HG02642 (cell line): ENCODE data around the gene ARHGAP1.
"Not testable (repeated sequence)": the region's sequence is repeated elsewhere in the genome, so short reads cannot be mapped to it uniquely, and the experiment has no call there.

Experiments used
- ATAC-seq: cut with Tn5 transposase; IDR thresholded peaks from one replicate; pipeline ENCODE4 v1.9.1; 2021; ENCODE audit warnings: mild to moderate bottlenecking; ENCODE audit not compliant: unreplicated experiment, poor library complexity

Gene ARHGAP1

GRCh38 chr11:46675949-46676348 lies 24.5 kb downstream of the ARHGAP1 start:
- no peak for ATAC-seq

DNA sequence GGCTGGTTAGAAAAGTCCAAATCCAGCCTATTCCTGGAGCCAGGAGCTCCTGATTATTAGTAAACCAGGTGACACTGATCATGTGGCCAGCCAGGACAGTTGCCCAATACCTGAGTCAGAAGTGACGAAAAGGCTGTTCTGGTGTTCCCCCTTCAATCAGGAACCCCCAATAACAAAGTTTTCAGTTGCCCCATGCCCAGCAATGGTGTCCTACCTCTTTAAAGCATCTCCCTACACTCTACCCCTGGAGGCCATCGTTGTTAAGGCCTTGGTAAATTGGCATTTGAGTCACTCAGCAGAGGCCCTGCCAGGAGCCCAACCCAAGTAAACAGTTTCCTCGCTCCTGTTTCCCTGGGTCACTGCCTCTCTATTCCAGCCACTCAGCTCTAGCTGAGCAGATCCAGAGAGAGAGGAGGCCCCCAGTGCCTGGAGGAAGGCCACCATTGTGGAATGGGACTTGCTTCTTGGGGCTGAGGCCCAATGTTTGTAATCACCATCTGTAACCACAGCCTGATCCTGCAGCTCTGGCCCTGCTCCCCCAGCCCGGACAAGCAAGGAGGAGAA lies 25.0 kb downstream of the ARHGAP1 start:
- no peak for ATAC-seq

DNA sequence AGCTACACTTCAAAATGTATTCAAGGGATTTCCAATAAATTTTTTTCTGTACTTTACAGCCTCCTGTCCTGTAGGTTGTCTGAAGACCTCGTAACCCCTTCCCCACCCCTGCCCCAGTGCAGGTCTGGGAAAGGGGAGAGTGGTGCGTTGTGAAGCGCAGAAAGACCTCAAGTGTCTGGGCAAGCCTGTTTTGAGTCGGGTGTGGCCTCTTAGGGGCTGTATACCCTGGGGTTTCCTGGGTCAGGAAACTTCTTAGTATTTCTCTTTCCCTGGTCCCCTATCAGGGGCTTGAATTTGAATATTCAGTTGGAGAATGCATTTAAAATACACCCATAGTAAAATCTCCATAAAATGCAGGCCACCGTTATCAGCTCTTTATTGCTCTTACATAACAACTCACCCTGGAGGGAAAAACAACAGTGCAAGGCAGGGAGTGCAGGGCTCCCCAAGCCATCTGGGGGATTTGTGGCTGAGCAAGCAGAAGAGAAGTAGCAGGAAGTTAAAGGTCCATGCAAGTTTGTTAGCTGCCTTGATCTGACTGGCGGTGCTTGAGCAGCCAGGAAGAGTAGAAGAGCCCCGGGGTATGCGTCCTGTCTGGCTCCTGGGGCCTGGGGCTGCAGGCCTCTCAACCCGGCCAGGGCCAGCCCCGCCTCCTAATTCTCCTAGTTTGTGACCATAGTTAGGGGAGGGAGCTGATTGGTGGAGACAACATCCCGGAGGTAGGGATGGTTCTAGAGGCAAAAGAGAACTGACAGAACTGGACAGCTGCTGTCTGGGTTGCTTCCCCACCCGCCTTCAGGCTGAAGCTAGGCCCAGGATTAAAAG lies 25.7 kb downstream of the ARHGAP1 start:
- ATAC-seq: no peak

DNA sequence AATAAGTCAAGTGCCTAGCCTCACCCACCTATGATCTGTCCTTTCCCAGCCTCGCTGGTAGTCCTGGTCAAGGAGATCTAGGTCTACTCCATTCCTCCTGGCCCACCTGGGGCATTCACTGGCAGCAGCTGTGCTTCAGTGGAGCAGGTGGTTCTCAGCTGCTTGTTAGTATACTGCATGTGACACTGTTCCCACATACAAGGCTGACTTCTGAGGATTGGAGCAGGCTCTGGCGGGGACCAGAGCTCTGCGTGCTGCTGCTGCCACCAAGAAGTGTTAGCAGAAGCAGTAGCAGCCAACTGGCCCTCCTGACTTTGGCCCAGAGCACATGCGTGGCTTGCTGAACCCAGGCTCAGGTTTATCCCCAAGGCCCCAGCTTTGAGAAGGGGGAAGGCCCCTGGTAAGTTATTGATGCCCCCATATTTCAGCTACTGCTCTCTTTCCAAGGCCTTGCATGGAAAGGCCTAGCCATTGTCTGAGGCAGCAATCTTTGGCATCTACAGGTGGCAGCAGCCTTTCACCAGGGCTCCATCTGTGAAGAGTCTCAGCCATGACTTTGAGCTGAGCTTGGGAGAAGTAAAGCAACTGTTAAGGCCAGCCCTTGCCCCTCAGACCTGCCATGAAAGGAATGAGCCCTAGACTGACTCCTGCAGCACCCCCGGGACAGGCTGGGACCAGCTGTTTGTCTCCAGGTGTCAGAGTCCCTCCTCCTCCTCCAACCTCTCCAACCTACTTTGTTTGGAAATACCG lies 26.5 kb downstream of the ARHGAP1 start:
- no peak for ATAC-seq

- ATAC-seq: no peak
These were observed 28.0 kb downstream of the ARHGAP1 start for GRCh38 chr11:46672381-46672839.

DNA sequence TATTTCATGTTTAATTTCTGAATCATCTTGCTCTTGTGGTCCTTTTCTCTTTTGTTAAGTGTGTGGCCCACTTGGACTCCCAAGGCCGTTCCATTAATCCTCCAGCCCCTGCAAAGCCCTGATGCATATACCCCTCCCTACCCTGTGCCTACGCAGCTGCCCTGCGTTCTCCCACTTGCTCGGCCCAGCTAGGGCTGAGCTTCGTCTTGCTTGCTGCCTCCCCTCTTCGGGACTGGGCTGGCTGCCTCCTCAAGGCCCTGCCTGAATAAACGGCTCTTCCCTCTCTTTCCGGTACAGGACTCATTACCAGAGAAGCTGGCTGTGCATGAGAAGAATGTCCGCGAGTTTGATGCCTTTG lies 28.5 kb downstream of the ARHGAP1 start:
- no peak for ATAC-seq

- not testable (repeated sequence) for ATAC-seq
These were observed 29.9 kb downstream of the ARHGAP1 start for GRCh38 chr11:46670521-46670920.

GRCh38 chr11:46669711-46670139 lies 30.7 kb downstream of the ARHGAP1 start:
- ATAC-seq: no peak

DNA sequence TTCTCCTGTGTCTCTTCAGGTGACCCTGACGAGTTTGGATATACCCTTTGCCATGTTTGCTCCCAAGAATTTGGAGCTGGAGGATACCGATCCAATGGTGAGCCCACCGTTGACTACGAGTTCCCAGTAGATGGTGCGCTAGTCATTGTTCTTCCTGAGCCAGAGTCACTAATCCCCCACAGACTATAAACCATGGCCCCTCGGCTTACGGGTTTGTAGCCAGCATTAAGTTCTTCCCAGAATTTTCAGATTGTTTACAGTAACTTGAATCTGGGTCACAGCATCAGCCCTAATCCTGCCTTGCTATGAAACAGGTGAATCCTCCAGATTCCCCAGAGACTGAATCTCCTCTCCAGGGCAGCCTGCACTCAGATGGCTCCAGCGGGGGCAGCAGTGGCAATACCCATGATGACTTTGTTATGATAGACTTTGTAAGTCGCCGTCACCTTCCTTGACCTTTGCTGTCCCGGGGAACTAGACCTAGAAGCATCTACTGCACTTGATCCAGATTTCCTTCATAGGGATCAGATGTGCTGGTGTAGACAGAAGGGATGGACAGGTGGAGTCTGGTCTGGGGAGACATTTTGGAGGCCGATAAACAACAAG lies 31.8 kb downstream of the ARHGAP1 start:
- no peak for ATAC-seq

DNA sequence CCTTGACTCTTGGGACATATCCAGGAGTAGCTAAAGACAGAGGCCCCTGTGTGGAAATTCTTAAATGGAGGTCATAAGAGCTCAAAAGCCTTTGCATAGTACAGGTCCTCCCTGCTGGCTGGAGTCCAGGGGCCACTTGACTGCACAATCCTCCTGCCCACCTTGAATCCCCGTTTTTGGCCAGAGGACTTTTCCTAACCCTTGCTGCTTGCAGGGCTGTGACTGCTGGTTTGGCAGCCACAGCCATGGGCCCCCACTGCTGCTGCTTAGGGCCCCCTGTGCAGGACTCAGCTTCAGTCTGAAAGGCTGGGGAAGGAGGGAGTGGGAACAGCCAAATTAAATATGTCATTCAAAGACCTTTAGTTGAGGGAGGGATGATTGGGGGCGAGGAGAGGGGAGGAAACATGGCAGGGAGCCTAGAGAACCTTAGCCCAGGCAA lies 33.4 kb downstream of the ARHGAP1 start:
- no peak for ATAC-seq

- ATAC-seq: no peak
These were observed 33.9 kb downstream of the ARHGAP1 start for GRCh38 chr11:46666516-46666915.

DNA sequence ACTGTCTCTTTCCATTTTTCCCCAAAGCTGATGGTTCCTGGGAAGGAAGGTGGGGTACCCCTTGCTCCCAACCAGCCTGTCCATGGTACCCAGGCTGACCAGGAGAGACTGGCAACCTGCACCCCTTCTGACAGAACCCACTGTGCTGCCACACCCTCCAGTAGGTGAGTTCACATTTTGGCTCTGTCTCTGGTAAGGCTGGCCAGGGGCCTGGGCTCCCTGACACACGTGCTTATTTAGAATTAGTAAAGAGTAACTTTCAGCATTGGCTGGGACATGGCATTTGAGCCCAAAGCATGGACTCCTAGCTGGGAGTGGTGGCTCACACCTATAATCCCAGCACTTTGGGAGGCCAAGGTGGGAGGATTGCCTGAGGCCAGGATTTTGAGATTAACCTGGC lies 35.1 kb downstream of the ARHGAP1 start:
- ATAC-seq: no peak

DNA sequence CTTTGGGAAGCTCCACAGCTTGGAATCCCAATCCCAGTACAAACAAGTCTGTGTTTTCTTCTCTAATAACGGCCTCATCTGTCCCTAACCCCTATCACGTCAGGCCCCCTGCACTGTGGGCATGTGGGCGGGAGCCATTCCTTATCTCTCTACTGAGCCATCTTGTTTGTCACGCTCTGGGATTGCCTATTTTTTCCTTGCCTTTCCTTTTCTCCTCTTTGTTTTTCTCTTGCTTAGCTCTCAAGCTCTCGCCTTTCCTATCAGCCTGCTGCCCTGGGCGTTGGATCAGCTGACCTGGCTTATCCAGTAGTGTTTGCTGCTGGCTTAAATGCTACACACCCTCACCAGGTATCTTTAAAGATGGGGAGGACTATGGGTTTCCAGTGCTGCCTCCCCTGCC lies 35.8 kb downstream of the ARHGAP1 start:
- ATAC-seq: no peak

DNA sequence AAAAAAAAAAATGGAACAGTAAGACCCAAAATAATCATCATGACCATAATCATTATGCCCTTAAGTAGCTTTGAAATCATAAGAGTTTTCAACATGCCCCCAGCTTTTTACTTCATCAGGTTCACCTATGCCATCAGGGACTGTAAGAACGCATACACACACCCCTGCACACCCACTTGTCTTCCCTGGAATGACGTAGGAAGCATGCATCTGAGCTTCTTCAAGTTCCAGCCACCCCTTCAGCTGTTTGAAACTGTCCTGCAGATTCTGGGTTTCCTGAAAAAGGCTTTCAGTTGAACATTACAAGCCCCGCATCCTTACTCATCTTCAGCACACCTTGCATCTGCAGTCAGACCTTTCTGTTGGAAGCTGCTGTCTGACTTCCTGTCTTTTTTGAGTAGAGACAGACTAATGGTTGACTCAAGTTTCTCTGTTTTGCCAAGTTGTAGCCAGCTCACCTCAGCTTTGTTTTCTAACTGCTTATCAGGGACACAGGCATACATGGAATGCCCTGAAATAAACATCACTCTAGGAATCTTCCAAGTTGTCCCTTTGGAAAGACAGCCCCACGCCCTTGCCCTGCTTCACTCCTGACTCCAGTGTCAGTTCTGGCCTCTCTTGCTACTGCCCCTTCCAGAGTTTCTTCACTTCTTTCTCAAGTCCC lies 37.0 kb downstream of the ARHGAP1 start:
- no peak for ATAC-seq

DNA sequence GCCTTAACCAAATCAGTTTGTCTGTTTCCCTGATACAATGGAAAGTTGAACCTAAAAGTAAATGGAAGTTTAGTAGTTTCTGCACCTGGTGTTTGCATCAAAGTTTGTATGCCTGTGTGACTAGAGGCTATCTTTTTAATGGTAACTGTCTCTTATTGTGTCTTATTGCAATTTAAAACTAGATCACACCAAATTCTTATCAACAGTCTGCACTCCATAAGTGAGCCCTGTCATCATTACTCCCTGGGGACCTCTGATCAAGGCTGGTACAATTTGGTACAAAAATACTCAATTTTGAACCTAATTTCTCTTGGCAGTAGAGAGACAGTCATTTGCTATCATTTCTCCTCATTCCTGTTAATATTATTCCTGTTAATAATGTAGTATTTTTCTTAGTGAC lies 38.1 kb downstream of the ARHGAP1 start:
- ATAC-seq: no peak

DNA sequence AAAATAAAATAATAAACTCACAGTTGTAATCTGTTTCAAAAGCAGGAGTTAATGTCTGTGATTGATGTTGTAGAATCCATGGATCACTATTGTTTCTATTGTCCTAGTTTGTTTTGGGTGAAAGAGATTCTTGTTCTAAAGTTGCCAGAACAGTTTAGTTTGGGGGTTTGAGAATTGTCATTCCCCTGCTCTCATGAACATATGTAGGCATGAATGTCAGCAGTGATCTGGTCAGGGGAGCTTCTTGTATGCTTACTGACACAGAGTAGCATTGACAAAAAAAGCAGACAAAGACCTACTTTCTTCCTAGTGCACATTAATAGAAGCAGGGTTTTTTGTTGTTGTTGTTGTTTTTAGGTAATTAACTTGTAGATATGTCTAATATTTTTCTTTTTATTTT lies 38.6 kb downstream of the ARHGAP1 start:
- no peak for ATAC-seq

GRCh38 chr11:46659908-46660307 lies 40.5 kb downstream of the ARHGAP1 start:
- ATAC-seq: no peak

DNA sequence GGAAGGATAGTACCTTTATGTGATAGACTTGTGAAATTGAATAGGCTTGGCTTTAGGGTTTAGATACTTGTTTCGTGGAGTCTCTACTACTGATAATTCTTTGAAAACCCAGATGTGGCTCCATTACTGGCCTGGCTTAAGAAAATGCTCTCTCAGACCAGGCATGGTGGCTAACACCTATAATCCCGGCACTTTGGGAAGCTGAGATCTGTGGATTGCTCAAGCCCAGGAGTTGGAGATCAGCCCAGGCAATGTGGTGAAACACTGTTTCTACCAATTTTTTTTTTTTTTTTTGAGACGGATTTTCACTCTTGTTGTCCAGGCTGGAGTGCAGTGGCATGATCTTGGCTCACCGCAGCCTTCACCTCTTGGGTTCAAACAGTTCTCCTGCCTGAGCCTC lies 42.2 kb downstream of the ARHGAP1 start:
- ATAC-seq: no peak

DNA sequence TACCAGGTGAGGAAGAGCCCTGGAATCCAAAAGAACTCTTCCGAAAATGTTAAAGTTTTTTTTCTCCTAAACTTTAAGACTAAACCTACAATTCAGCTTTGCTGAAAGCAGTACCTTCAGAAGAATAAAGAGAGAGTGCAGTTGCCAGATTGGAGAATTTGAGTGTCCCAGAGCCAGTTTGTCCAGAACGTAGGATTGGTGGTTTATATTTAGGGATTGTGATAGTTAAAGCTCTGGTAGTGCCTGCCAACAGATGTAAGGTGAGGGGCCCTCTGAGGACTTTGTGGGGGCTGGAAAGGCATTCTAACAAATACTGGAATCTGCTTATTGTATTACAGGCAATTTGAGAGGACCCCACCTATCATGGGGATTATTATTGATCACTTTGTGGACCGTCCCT lies 43.2 kb downstream of the ARHGAP1 start:
- ATAC-seq: no peak

GRCh38 chr11:46655631-46656030 lies 44.8 kb downstream of the ARHGAP1 start:
- no peak for ATAC-seq
